Neural progenitor cell (in vitro differentiated cells): ENCODE data around the gene KRTAP6-1.

ENCODE experiments used
- EZH2 ChIP-seq: fragments of 200-600 bp; sonication (generic); IDR thresholded peaks from 2 replicates; pipeline ENCODE4 v1.6.1; 2017; ENCODE audit warnings: antibody characterized with exemption, mild to moderate bottlenecking, moderate library complexity
- EZH2phosphoT487 ChIP-seq: fragments of 200-600 bp; sonication (generic); IDR thresholded peaks from 2 replicates; pipeline ENCODE4 v1.6.1; 2017; ENCODE audit warnings: antibody characterized with exemption
- TF ChIP-seq, protein P1 (sequence below): fragments of 200-600 bp; sonication (generic); IDR thresholded peaks from 2 replicates; pipeline ENCODE4 v1.5.1; 2017; ENCODE audit warnings: antibody characterized with exemption, mild to moderate bottlenecking

DNA sequence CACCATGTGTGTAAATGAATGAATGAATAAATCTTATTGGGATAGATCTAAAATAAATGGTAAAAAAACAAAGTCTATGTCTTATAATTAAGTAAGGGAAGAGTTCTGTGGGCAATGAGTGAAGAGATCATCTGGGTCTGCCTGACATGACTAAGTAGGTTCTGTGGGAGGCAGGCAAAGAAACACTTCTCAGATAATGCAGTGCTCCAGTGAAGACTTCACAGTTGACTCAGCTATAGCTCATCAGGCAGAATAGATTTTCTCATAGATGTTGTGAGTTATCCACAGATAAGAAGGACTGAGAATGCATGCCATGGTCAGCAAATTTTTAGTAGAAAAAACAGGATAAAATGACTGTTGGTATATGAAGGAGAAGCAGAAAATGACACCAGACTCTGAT is 36.0 kb downstream of the KRTAP6-1 start:
- TF ChIP-seq, protein P1, sequence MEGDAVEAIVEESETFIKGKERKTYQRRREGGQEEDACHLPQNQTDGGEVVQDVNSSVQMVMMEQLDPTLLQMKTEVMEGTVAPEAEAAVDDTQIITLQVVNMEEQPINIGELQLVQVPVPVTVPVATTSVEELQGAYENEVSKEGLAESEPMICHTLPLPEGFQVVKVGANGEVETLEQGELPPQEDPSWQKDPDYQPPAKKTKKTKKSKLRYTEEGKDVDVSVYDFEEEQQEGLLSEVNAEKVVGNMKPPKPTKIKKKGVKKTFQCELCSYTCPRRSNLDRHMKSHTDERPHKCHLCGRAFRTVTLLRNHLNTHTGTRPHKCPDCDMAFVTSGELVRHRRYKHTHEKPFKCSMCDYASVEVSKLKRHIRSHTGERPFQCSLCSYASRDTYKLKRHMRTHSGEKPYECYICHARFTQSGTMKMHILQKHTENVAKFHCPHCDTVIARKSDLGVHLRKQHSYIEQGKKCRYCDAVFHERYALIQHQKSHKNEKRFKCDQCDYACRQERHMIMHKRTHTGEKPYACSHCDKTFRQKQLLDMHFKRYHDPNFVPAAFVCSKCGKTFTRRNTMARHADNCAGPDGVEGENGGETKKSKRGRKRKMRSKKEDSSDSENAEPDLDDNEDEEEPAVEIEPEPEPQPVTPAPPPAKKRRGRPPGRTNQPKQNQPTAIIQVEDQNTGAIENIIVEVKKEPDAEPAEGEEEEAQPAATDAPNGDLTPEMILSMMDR = no peak
- no peak for TF ChIP-seq EZH2
- TF ChIP-seq EZH2phosphoT487 = no peak
